Measurements from ENCODE around the gene NFYA. TPM values are rescaled to one million over a fixed set of nuclear protein-coding genes. Genes with fewer than 3 reads are reported as not detected.

NFYA gene
- total RNA-seq, 4 donors from 2014 or later, result 11.2 to 32.7 (median 16.0) TPM

DNA sequence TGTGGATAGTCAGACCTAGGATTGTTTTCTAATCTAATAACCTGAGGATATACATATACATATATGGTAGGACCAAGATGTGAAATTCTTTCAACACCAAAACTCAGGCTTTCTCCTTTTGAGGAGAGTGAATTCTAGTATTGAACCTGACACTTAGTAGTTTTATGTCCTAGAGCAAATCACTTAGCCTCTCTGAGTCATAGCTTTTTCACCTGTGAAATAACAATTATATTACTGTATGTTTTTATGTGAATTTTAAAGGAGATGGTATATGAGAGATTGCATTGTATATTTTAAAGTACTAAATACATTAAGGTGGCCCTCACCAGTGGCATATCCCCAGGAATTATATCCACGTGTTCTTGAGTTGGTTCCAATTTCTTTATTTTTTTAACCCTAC, 46.7 kb downstream of the NFYA start:
- DNase-seq (ENCODE audit: low spot score in 2 of 2), result no peak
- whole genome bisulfite sequencing, 2 donors, result 55 to 57% methylated on average over 1 of the region's 1 CpG
- H3K27me3 ChIP-seq, result no peaks in the 10 kb centered on the region

DNA sequence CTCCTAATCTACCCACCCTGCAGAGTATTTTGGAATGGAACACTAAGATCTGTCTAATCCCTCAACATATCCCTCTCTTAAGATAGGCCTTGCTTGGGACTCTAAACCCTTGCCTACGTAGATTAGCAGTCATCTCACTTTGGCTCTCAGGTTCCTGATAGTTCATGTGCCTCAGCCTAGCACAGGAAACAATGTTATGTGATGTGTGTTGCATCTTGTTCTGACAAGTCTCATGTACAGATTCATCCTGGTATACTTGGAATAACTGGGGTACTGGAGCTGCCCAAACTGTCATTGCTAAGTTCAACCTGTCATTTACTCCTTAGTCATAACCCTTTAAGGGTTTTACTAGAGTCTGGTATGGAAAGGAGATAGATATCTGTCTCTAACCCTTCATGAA, 47.3 kb downstream of the NFYA start:
- 100% methylated on average over 1 of the region's 1 CpG for WGBS, 2 donors
- TF ChIP-seq POLR2A (IDR thresholded peaks at IDR 0.05) (no peak), EP300 (IDR thresholded peaks at IDR 0.05) (no peak)
- TF ChIP-seq, protein P1, sequence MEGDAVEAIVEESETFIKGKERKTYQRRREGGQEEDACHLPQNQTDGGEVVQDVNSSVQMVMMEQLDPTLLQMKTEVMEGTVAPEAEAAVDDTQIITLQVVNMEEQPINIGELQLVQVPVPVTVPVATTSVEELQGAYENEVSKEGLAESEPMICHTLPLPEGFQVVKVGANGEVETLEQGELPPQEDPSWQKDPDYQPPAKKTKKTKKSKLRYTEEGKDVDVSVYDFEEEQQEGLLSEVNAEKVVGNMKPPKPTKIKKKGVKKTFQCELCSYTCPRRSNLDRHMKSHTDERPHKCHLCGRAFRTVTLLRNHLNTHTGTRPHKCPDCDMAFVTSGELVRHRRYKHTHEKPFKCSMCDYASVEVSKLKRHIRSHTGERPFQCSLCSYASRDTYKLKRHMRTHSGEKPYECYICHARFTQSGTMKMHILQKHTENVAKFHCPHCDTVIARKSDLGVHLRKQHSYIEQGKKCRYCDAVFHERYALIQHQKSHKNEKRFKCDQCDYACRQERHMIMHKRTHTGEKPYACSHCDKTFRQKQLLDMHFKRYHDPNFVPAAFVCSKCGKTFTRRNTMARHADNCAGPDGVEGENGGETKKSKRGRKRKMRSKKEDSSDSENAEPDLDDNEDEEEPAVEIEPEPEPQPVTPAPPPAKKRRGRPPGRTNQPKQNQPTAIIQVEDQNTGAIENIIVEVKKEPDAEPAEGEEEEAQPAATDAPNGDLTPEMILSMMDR (IDR thresholded peaks at IDR 0.05), result no peak
- no peak for DNase-seq (ENCODE audit: low spot score in 2 of 2)
- H3K4me3 ChIP-seq, result no peak overlapping the region
- H3K9me3 ChIP-seq, result no peaks in the 10 kb centered on the region
- no peaks in the 10 kb centered on the region for H3K4me1 ChIP-seq
- peaks cover 0 to 47% (median 0%) of the 10 kb centered on the region in 3 donors for H3K36me3 ChIP-seq
- H3K27me3 ChIP-seq, result no peaks in the 10 kb centered on the region
- H3K27ac ChIP-seq, result no peak overlapping the region

More for the DNA sequence above, 46.7 kb downstream of the NFYA start:
- H3K27ac ChIP-seq, result no peak overlapping the region
- H3K36me3 ChIP-seq, result peaks cover 0 to 41% (median 0%) of the 10 kb centered on the region in 3 donors
- no peaks in the 10 kb centered on the region for H3K4me1 ChIP-seq
- TF ChIP-seq, protein P1 (IDR thresholded peaks at IDR 0.05), result no peak
- TF ChIP-seq EP300 (IDR thresholded peaks at IDR 0.05) (no peak), POLR2A (IDR thresholded peaks at IDR 0.05) (no peak)
- H3K9me3 ChIP-seq, result no peaks in the 10 kb centered on the region
- H3K4me3 ChIP-seq, result no peak overlapping the region

DNA sequence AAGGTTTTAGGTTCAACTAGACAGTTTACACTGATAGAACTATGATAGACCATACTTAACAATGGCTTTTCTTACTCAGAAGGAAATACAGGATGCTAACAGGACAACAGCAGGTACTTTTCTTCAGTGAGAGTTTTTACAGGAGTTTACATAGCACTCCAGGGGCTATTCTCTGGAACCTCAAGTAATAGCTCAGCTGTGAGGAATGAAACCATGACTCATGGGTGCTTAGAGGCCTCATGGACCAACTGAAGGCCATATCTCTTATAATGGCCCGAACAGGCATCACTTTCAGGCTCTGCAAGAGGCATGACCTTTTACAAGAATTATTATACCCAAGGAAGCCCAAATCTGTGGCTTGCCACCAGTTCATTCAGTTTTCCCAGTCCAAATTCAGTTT, 49.6 kb downstream of the NFYA start:
- TF ChIP-seq POLR2A (IDR thresholded peaks at IDR 0.05), result no peak
- TF ChIP-seq EP300 (IDR thresholded peaks at IDR 0.05), result no peak
- TF ChIP-seq, protein P1 (IDR thresholded peaks at IDR 0.05), result no peak
- Histone ChIP-seq H3K4me1 (no peaks in the 10 kb centered on the region), H3K27ac (no peak overlapping the region), H3K27me3 (no peaks in the 10 kb centered on the region), H3K9me3 (no peaks in the 10 kb centered on the region), H3K36me3 (peaks cover 0 to 70% (median 0%) of the 10 kb centered on the region in 3 donors), H3K4me3 (no peak overlapping the region)
- 94 to 100% methylated on average over 1 of the region's 1 CpG for WGBS, 2 donors
- DNase-seq (ENCODE audit: low spot score in 2 of 2), result no peak

DNA sequence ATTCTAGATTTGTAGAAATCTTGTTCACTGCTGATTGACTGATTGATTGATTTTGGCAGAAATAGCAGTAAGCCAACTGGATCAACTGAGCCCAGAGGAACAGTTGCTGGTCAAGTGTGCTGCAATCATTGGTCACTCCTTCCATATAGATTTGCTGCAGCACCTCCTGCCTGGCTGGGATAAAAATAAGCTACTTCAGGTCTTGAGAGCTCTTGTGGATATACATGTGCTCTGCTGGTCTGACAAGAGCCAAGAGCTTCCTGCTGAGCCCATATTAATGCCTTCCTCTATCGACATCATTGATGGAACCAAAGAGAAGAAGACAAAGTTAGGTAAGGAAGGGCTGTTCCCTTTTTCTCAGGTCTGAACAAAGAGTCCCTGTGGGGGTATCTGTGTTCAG, 50.1 kb downstream of the NFYA start:
- H3K27me3 ChIP-seq, result no peaks in the 10 kb centered on the region
- no peak overlapping the region for H3K27ac ChIP-seq
- no peak for TF ChIP-seq EP300 (IDR thresholded peaks at IDR 0.05)
- TF ChIP-seq, protein P1 (IDR thresholded peaks at IDR 0.05), result no peak
- H3K9me3 ChIP-seq, result no peaks in the 10 kb centered on the region
- WGBS, 2 donors, result 90 to 100% methylated on average over 1 of the region's 1 CpG
- DNase-seq (ENCODE audit: low spot score in 2 of 2), result no peak
- no peaks in the 10 kb centered on the region for H3K4me1 ChIP-seq
- H3K36me3 ChIP-seq, result peaks cover 0 to 75% (median 0%) of the 10 kb centered on the region in 3 donors
- no peak overlapping the region for H3K4me3 ChIP-seq

DNA sequence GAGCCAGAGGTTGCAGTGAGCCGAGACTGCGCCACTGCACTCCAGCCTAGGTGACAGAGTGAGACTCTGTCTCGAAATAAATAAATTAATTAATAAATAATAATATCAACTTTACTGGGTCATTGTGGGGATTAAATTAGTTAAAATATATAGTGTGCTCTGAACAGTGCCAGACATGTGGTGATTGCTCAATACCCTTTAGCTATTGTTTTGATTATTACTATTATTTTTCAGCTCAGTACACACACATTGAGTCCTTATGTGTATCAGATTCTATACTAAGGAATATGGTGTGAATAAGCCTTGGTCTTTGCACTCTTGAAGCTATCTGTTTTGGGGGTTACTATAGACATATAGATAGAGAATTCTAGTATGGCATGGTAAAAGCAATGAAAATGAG, 52.5 kb downstream of the NFYA start:
- H3K4me3 ChIP-seq, result no peak overlapping the region
- H3K36me3 ChIP-seq, result peaks cover 0 to 73% (median 0%) of the 10 kb centered on the region in 3 donors
- WGBS, 2 donors, result 97 to 100% methylated on average over 3 of the region's 3 CpGs
- H3K27me3 ChIP-seq, result no peaks in the 10 kb centered on the region
- no peaks in the 10 kb centered on the region for H3K9me3 ChIP-seq
- TF ChIP-seq, protein P1 (IDR thresholded peaks at IDR 0.05), result no peak
- TF ChIP-seq EP300 (IDR thresholded peaks at IDR 0.05) (no peak), POLR2A (IDR thresholded peaks at IDR 0.05) (no peak)
- H3K27ac ChIP-seq, result no peak overlapping the region
- no peak for DNase-seq (ENCODE audit: low spot score in 2 of 2)
- no peaks in the 10 kb centered on the region for H3K4me1 ChIP-seq

Measured in tibial nerve (tissue), 4 donors.